Activated CD4-positive, alpha-beta T cell treated with anti-CD3 and anti-CD28 coated beads, Interleukin-2, amount 10 ng/mL, durations not matched to agents 24 days and 14 days (primary cell): ENCODE measurements around the gene NDRG3. TPM values are rescaled to one million over a fixed set of nuclear protein-coding genes. Genes with fewer than 3 reads are reported as not detected.

Experiments
- DNase-seq: peaks from one replicate; pipeline ENCODE4 v3.0.0; 2022
- H3K27ac Mint-ChIP-seq: one replicate; pipeline ENCODE4 v1.8.0; 2022; ENCODE audit warnings: mild to moderate bottlenecking, mixed read lengths
- H3K27me3 Mint-ChIP-seq: one replicate; pipeline ENCODE4 v1.8.0; 2022; ENCODE audit warnings: mixed read lengths
- H3K36me3 Mint-ChIP-seq: one replicate; pipeline ENCODE4 v1.8.0; 2022; ENCODE audit warnings: low read depth, mild to moderate bottlenecking, mixed read lengths
- H3K4me1 Mint-ChIP-seq: one replicate; pipeline ENCODE4 v1.8.0; 2021; ENCODE audit warnings: mixed read lengths
- H3K4me3 Mint-ChIP-seq: one replicate; pipeline ENCODE4 v1.8.0; 2022; ENCODE audit warnings: mild to moderate bottlenecking, moderate library complexity, mixed read lengths
- H3K9me3 Mint-ChIP-seq: one replicate; pipeline ENCODE4 v1.8.0; 2021; ENCODE audit warnings: mixed read lengths
- intact Hi-C: fragments of 100-400 bp; cut with micrococcal nuclease; formaldehyde crosslinking; loops from one replicate; pipeline ENCODE4 v1.15.1; 2023
- total RNA-seq: library from RNA; stranded (reverse); gene quantifications from 2 replicates; pipeline ENCODE4 v1.2.3, GENCODE V29; 2022

NDRG3 gene
- total RNA-seq, 1 donor from 2014 or later, result 24.7 TPM

DNA sequence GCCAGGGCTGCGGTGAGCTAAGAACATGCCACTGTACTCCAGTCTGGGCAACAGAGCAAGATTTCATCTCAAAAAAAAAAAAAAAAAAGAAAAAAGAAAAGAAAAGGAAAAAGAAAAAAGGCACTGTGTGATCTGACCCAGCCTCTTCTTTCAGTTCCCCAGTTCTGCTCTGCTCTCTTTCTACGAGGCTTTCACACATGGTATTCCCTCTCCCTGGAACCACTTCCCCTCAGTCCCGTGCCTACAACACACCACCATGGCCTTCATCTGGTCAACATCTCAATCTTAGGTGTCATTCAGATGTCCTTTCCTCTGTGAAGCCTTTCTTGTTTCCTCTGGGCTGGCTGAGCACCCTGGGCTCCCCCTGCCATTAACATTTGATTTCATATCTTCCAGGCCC is 29.9 kb upstream of the NDRG3 start:
- H3K27ac Mint-ChIP-seq, result no peak overlapping the region
- H3K36me3 Mint-ChIP-seq, result peaks cover 9% of the 10 kb centered on the region
- H3K9me3 Mint-ChIP-seq, result peaks cover 3% of the 10 kb centered on the region
- peaks cover 5% of the 10 kb centered on the region for H3K27me3 Mint-ChIP-seq
- H3K4me3 Mint-ChIP-seq, result no peak overlapping the region
- no peak for DNase-seq
- intact Hi-C loops, result no loop called here
- peaks cover 28% of the 10 kb centered on the region for H3K4me1 Mint-ChIP-seq

DNA sequence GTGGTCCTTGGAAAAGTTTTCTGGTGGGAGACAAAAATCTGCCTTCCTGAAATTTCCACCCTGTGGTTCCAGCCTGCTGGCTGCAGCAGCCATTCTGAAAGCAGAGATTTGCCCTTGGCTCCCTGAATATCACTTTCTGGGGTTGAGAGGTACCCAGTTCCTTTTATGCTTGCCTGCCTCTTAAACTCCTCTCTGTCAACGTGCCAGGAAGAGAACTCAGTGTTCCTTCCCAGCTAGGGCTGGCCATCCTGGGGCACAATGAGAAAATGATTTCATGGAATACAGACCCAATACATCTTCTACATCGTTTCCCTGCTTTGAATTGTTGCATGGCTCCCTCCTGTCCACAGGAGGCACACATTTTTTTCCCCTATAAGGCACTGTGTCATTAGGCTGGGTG is 29.3 kb upstream of the NDRG3 start:
- no peak overlapping the region for H3K27ac Mint-ChIP-seq
- peak overlapping the region; percentile 87 for H3K4me3 Mint-ChIP-seq
- H3K9me3 Mint-ChIP-seq, result peaks cover 3% of the 10 kb centered on the region
- H3K36me3 Mint-ChIP-seq, result peaks cover 13% of the 10 kb centered on the region
- peaks cover 5% of the 10 kb centered on the region for H3K27me3 Mint-ChIP-seq
- H3K4me1 Mint-ChIP-seq, result peaks cover 32% of the 10 kb centered on the region
- intact Hi-C loops, result no loop called here
- no peak for DNase-seq

DNA sequence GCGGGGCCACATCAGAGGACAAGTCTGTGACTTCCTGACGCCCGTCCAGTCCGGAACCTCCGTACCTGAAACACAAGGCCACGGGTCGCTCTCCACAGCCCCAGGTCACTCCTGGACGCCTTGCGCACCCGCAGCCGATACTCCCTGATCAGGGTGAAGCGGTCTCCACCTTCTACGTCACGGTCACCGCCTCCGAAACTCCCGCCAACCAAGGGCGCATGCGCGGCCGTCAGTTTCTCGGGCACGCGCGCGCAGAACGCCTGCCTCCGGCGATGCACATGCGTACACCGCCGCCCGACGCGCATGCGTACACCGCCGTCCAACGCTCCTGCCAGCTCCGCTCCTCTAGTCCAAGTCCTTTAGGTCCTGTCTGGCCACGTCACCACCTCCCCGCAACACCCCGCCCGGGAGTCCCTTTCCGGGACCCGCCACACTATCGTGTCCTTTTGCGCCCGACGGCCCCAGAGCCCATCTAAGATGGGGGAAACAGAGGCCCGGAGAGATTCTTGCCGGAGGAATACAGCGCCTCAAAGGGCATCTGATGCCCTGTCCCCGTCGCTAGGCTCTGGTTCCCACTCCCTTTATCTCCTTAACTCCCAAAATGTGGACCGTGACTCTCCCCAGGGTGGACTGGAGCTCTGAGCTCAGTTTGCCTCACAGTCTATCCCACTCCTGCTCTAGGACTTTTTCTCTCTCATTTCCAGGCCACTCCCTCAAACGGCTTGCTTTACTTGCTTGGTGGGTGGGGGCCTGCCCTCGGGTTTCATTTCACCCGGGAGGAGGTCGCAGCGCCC is 27.9 kb upstream of the NDRG3 start, which contains the start of gene DSN1:
TSS of gene DSN1 (minus strand) at position 167 of the 794 bp plus-strand sequence. CDS start 2,305 bp downstream, outside the sequence.
- intact Hi-C loops, result loop anchor here (1.0 to 5.0 kb wide), 3 partner anchors 27 to 166 kb away; partner anchors contain the start of genes NDRG3 and RAB5IF
- H3K9me3 Mint-ChIP-seq, result peaks cover 3% of the 10 kb centered on the region
- DNase-seq, result peak; percentile 100
- peaks cover 36% of the 10 kb centered on the region for H3K4me1 Mint-ChIP-seq
- peak within 1 kb of the TSS; percentile 94 for H3K27ac Mint-ChIP-seq
- peak within 1 kb of the TSS; percentile 87 for H3K4me3 Mint-ChIP-seq
- peaks cover 2% of the 10 kb centered on the region for H3K27me3 Mint-ChIP-seq
- H3K36me3 Mint-ChIP-seq, result peaks cover 16% of the 10 kb centered on the region

DNA sequence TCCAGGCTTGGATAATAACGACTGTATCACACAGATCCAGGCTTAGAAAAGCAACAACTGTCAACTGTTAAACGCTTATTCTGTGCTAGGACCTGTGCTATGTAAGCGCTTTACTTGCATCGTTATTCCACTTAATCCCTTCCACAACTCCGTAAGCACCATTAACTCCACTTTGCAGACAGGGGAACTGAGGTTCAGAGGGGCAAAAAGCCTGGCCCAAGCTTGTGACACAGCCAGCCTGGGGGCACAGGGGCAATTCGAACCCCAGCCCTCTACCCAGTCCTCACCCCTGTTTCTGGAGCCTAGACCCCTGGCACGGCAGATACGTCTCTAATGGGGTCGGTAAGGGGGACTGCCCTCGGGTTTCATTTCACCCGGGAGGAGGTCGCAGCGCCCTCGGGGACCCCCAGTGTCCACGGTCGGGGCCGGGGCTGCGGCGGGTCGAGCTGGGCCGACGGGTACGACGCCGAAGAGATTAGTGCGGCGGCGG is 27.3 kb upstream of the NDRG3 start:
- peaks cover 36% of the 10 kb centered on the region for H3K4me1 Mint-ChIP-seq
- intact Hi-C loops, result loop anchor here (1.0 to 5.0 kb wide), 3 partner anchors 27 to 166 kb away; partner anchors contain the start of genes NDRG3 and RAB5IF
- DNase-seq, result no peak
- peak overlapping the region; percentile 94 for H3K27ac Mint-ChIP-seq
- peak overlapping the region; percentile 87 for H3K4me3 Mint-ChIP-seq
- peaks cover 16% of the 10 kb centered on the region for H3K36me3 Mint-ChIP-seq
- H3K27me3 Mint-ChIP-seq, result peaks cover 2% of the 10 kb centered on the region
- peaks cover 3% of the 10 kb centered on the region for H3K9me3 Mint-ChIP-seq

DNA sequence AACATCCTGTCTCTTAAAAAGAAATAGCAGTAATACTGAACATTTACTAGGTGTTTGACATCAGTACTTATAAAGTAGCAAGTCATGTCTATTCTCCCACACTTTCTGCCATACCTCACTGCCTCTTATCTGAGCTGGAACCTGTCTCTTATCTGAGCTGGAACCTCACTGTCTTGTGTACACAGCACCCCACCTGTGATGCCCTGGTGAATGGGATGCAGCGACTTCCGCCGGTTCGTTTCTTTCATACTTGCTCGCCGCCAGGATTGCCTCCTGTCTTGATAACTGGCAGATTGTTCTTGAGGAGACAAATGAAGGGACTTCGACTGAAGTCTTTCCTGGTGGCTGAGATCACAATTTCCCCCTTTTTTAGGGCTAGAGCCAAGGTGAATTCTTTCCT is 24.8 kb upstream of the NDRG3 start:
- Mint-ChIP-seq H3K27ac (no peak overlapping the region), H3K4me3 (no peak overlapping the region), H3K36me3 (peaks cover 20% of the 10 kb centered on the region), H3K27me3 (peaks cover 2% of the 10 kb centered on the region), H3K9me3 (peaks cover 3% of the 10 kb centered on the region), H3K4me1 (peaks cover 34% of the 10 kb centered on the region)
- no peak for DNase-seq
- intact Hi-C loops, result loop anchor here (5.0 kb wide), 2 partner anchors 92 to 163 kb away; partner anchors contain the start of gene RAB5IF

DNA sequence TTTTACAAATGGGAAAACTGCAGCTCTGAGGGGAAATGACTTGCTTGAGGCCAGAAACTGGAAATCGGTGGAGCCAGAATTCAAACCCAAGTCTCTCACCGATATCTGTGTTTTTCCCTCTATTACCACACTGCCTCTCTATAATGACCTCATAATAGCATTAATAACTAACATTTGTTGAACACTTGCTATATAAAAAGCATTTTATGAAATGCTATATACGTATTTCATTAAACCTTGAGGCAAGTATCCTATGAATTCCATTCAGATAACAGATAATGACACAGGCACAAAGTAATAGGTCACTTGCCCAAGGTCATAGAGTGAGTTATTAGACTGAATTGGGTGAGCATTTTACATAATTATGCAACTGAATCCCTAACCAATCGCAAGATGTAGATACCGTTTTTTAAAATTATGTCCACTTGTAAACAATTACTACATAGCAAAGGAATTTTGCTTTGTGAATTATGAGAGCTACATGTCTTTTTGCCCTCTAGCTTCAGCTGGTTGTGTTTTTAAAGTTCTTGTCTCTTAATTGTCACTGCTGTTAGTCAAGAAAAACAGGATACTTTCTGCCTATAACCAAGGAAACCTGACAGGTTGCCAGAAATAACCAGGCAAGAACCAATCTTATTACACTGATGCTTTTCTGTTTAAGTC is 23.0 kb upstream of the NDRG3 start:
- Mint-ChIP-seq H3K27me3 (peaks cover 2% of the 10 kb centered on the region), H3K36me3 (peaks cover 23% of the 10 kb centered on the region), H3K27ac (no peak overlapping the region), H3K4me1 (peaks cover 29% of the 10 kb centered on the region), H3K9me3 (peaks cover 3% of the 10 kb centered on the region), H3K4me3 (no peak overlapping the region)
- intact Hi-C loops, result no loop called here
- no peak for DNase-seq

DNA sequence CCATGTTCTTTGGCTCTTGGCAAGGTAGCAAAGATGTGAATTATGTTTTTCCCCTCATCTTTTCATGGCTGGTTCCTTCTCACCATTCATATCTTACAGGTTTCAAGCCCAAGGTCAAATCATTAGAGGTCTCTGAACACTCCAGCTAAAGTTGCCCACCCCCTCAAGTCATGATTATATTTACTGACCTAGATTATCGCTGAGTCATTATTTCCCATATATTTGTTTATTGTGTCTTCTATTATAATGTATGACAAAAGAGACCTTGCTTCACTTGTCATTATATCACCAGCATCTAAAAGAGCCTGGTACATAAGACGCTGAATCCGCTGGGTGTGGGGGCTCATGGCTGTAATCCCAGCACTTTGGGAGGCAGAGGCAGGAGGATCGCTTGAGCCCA is 15.2 kb upstream of the NDRG3 start:
- no peak for DNase-seq
- no peaks in the 10 kb centered on the region for H3K9me3 Mint-ChIP-seq
- peak overlapping the region; percentile 48 for H3K27ac Mint-ChIP-seq
- H3K36me3 Mint-ChIP-seq, result peaks cover 22% of the 10 kb centered on the region
- intact Hi-C loops, result no loop called here
- H3K4me1 Mint-ChIP-seq, result peaks cover 10% of the 10 kb centered on the region
- H3K4me3 Mint-ChIP-seq, result no peak overlapping the region
- no peaks in the 10 kb centered on the region for H3K27me3 Mint-ChIP-seq

DNA sequence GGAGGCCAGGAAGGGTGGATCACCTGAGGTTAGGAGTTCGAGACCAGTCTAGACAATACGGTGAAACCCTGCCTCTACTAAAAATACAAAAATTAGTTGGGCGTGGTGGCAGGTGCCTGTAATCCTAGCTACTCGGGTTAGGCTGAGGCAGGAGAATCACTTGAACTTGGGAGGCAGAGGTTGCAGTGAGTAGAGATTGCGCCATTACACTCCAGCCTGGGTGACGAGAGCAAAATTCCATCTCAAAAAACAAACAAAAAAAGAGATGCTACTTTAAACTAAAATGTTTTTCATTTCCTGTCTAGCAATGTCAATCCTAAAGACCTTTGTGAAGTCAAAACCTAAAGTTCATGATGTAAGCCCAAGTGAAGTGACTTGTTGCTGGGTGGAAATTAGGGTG is 14.8 kb upstream of the NDRG3 start:
- intact Hi-C loops, result no loop called here
- peaks cover 10% of the 10 kb centered on the region for H3K4me1 Mint-ChIP-seq
- H3K27ac Mint-ChIP-seq, result peak overlapping the region; percentile 42
- H3K36me3 Mint-ChIP-seq, result peaks cover 26% of the 10 kb centered on the region
- no peak for DNase-seq
- no peak overlapping the region for H3K4me3 Mint-ChIP-seq
- no peaks in the 10 kb centered on the region for H3K27me3 Mint-ChIP-seq
- no peaks in the 10 kb centered on the region for H3K9me3 Mint-ChIP-seq

DNA sequence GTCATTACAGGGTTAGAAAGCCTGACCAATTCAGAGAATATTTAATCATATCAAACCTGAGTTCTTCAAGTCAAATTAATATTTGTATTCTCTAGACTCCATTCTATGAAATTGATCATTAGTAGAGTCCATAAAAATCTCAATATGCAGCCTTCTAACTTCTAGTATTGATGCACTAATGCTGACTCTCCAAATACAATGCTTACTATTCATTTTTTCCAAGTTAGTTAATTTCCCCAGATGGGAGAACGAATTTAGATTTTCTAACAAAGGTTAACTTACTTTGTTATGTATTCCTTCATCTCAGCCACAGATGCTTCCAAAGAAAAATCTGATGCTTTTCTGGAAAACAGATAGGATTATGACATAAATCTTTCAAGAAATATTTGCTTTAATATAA is 12.4 kb upstream of the NDRG3 start:
- Mint-ChIP-seq H3K36me3 (peaks cover 33% of the 10 kb centered on the region), H3K9me3 (no peaks in the 10 kb centered on the region), H3K4me3 (no peak overlapping the region), H3K4me1 (peaks cover 15% of the 10 kb centered on the region), H3K27ac (no peak overlapping the region), H3K27me3 (no peaks in the 10 kb centered on the region)
- DNase-seq, result no peak
- intact Hi-C loops, result no loop called here

DNA sequence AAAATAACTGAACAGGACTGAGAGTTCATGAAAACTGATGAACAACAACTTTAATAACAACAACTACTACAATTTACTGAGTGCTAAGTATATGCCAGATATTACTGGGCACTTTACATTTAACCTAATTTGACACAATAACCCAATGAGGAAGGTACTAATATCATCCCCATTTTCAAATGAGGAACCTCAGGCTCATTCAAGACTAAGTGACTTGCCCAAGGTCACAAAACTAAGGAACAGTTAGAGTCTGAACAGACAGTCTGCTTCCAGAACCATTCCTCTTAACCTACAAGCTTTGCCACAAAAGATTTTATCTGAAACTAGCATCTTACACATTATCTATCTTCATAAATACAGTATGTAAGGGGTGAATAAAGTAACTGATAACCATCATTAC is 10.6 kb upstream of the NDRG3 start:
- H3K36me3 Mint-ChIP-seq, result peaks cover 42% of the 10 kb centered on the region
- intact Hi-C loops, result no loop called here
- H3K4me1 Mint-ChIP-seq, result peaks cover 15% of the 10 kb centered on the region
- no peaks in the 10 kb centered on the region for H3K9me3 Mint-ChIP-seq
- no peak overlapping the region for H3K4me3 Mint-ChIP-seq
- H3K27me3 Mint-ChIP-seq, result no peaks in the 10 kb centered on the region
- H3K27ac Mint-ChIP-seq, result no peak overlapping the region
- no peak for DNase-seq

DNA sequence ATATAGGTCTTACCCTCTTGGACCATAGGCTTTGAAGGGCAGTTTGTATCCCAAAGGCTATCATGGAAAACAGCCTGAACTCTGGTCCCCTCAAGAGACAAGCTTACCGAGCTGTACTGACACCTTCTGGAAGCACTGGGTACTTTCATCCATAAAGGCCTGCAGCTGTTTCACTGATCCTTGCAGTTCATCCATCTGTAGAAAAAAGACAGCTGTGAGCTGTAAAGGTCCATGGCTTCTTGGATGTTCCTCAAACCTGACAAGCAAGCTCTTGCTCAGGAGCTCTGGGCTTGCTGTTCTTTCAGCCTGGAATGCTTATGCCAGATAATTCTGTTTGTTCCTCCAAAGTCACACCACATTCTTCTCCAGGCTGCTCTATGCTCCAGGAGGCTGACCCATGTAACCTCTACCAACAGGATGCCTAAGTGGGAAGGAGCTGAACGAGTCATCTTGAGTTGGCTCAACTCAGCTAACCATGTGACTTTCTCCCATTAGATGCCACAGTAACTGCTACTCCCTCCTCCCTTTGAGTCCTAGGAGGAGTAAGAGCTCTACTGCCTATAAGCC is 8.8 kb upstream of the NDRG3 start:
- Mint-ChIP-seq H3K9me3 (no peaks in the 10 kb centered on the region), H3K4me3 (no peak overlapping the region), H3K36me3 (peaks cover 42% of the 10 kb centered on the region), H3K4me1 (peaks cover 11% of the 10 kb centered on the region), H3K27me3 (no peaks in the 10 kb centered on the region), H3K27ac (no peak overlapping the region)
- DNase-seq, result peak; percentile 86
- intact Hi-C loops, result loop anchor here (2.0 kb wide), 1 partner anchor 38 kb away; no protein-coding TSS in a partner anchor

DNA sequence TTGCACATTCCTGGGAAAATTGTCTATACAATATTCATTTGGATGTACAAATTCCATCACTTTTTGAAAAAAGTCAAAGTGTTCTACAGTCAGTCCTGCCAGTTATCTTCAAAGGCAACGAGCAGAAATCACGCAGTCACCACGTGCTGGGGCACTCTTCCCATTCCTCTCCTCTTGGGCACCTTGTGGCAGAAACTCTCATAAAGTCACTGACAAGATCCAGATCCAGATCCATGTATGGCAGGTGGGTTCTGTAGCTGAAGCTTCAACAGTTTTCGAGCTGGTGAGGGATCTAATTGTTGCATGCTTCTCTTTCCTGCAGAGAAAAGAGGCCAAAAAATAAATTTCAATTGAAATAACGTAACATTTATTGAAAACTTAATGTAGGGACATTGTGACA is 6.7 kb upstream of the NDRG3 start:
- intact Hi-C loops, result no loop called here
- H3K36me3 Mint-ChIP-seq, result peaks cover 37% of the 10 kb centered on the region

DNA sequence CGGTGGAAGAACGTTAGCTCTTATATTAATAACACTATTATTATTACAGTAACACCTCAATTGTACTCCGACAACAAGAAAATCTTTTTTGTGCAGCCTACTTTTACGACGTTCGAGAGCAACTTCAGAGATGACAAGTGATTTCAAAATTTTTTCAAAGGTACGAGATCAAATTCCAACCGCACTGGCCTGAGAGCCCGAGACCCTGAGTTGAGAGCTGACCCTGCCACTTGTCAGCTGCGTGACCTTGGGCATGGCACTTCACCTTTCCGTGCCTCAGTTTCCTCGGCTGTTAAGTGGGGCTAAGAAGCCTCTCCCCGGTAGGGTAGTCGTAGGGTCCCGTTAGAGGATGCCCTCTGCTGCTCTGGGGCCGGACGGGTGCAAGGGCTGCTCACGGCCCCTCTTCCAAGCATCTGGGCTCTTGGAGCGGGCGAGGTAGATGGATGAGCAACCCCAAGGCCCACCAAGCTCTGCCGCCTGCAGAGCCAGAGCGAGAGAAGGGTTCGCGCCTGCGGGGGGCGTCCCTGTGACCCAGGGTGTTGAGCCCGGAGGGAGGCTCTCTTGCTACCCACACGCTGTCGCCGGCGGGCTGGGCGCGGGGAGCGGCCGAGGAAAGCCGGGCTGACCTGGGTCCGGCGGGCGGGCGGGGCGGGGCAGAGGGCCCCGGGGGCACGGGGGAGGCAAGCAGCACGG is 510 bp downstream of the NDRG3 start:
- intact Hi-C loops, result loop anchor here (1.0 to 10.0 kb wide), 3 partner anchors 12 to 281 kb away; no protein-coding TSS in a partner anchor
- H3K4me1 Mint-ChIP-seq, result peaks cover 19% of the 10 kb centered on the region
- no peaks in the 10 kb centered on the region for H3K9me3 Mint-ChIP-seq
- peak overlapping the region; percentile 86 for H3K27ac Mint-ChIP-seq
- peaks cover 3% of the 10 kb centered on the region for H3K36me3 Mint-ChIP-seq
- DNase-seq, result no peak
- no peaks in the 10 kb centered on the region for H3K27me3 Mint-ChIP-seq
- peak overlapping the region; percentile 93 for H3K4me3 Mint-ChIP-seq

More for the DNA sequence above, 6.7 kb upstream of the NDRG3 start:
- DNase-seq, result no peak
- H3K27me3 Mint-ChIP-seq, result no peaks in the 10 kb centered on the region
- no peak overlapping the region for H3K27ac Mint-ChIP-seq
- H3K4me1 Mint-ChIP-seq, result peaks cover 8% of the 10 kb centered on the region
- H3K4me3 Mint-ChIP-seq, result no peak overlapping the region
- no peaks in the 10 kb centered on the region for H3K9me3 Mint-ChIP-seq
